SIG-M5 treated with dmso at 0.1 percent for 504 hours (cell line): ENCODE results near the gene TTPAL.
A peak's percentile ranks its signal among the peaks of the same experiment; 100 is the strongest.

Experiments used
- DNase-seq: peaks from one replicate; lab custom pipeline; 2025; ENCODE audit not compliant: unreplicated experiment; lab: John Stamatoyannopoulos, UW

Gene TTPAL

GRCh38 chr20:44495802-44496481, 20.3 kb downstream of the TTPAL start:
- no peak for DNase-seq

DNA sequence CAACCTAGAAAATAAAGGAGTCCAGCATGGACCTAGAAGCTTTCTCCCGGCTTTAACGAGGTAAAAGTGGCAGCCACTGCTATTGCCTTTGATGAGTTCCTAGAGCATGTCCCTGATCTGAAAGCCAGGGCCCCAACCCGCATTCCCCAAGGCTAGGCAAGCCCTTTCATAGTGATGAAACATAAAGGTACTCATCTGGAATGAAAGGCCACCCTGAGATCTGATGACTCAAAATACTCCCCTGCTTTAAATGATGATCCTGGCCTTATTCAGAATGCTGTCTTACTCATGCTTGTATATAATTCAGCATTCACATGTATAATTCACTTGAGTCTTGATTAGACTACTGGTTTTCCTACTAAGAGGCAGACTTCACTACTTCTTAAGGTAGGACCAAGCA, 21.3 kb downstream of the TTPAL start:
- DNase-seq = no peak

DNA sequence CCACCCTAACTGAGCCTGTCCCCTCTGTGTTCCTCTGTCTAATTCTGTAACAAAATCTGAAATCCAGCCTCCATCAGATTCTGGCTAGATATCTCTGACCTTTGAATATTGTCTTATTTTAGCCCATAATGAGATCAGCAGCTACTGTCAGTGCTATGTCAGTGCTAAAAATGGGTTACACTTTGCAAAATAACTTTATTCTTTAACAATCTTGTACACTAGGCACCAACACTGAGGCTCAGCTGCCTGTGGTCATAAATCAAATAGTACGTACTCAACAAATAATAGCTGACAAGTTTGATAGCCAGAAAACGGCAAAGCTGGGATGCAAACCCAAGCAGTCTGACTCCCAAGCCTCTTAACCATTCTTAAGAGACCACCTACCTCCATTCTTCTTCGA, 22.1 kb downstream of the TTPAL start:
- no peak for DNase-seq

DNA sequence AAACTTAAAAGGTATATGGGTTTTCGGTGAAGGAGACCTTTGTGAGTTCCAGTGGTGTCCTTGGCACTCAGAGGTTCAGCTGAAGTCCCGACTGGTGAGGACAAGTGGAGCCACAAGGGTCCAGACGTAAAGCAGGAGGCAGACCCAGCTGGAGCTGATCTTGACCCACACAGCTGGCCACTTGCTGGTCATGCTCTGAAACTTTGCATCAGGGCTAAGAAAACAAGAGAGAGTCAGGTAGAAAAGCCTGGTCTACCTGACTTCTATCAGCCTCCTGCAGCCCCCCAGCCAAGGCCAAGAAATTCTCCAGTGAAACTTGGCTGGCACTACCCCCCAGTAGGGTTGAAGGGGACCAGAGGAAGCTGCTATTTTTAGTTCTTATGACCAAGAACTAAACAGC, 24.5 kb downstream of the TTPAL start:
- DNase-seq = no peak

GRCh38 chr20:44501448-44501847, 25.8 kb downstream of the TTPAL start:
- no peak for DNase-seq

GRCh38 chr20:44502968-44503367, 27.3 kb downstream of the TTPAL start:
- no peak for DNase-seq

GRCh38 chr20:44504402-44505307, 29.0 kb downstream of the TTPAL start:
- no peak for DNase-seq

DNA sequence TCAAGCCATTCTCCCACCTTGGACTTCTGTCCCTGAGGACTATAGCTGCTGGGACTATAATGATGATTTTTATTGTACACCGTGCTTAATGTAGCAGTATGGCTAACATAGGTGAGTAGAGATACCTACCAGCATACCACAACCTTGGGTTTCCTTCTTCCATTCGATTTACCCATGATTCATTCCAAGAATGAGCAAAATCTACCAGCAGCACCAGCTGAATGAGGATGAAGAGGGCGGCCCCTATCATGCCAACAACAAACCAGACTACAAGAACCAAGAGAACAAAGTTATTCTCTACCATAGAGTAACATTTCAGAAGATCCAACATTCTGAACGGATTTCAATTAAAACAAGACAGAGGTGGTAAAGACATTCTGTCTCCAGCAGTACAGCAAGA, 34.1 kb downstream of the TTPAL start:
- DNase-seq = no peak

DNA sequence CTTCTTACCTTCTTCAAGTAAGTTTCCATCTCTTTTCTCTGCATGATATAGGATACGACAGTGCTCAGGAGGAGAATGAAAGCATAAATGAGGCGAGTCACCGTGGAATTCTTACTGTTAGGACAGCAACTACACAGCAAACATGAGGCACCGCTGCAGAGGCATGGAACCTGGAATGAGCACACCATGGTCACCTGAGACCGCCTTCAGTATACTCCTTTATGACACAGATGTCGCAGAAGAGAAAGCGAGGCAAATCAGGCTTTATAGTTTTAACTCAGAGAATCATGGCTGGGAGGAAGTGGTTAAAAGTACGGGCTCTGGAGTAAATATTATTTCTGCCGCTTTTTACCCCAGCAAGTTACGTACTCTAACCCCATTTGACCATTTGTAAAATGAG, 38.2 kb downstream of the TTPAL start:
- no peak for DNase-seq

GRCh38 chr20:44516491-44516890, 40.8 kb downstream of the TTPAL start:
- DNase-seq = no peak

GRCh38 chr20:44517454-44517853, 41.8 kb downstream of the TTPAL start:
- no peak for DNase-seq

- DNase-seq = no peak
These were observed 42.6 kb downstream of the TTPAL start for GRCh38 chr20:44518248-44518647.

GRCh38 chr20:44520881-44521280, 45.2 kb downstream of the TTPAL start:
- DNase-seq = no peak

DNA sequence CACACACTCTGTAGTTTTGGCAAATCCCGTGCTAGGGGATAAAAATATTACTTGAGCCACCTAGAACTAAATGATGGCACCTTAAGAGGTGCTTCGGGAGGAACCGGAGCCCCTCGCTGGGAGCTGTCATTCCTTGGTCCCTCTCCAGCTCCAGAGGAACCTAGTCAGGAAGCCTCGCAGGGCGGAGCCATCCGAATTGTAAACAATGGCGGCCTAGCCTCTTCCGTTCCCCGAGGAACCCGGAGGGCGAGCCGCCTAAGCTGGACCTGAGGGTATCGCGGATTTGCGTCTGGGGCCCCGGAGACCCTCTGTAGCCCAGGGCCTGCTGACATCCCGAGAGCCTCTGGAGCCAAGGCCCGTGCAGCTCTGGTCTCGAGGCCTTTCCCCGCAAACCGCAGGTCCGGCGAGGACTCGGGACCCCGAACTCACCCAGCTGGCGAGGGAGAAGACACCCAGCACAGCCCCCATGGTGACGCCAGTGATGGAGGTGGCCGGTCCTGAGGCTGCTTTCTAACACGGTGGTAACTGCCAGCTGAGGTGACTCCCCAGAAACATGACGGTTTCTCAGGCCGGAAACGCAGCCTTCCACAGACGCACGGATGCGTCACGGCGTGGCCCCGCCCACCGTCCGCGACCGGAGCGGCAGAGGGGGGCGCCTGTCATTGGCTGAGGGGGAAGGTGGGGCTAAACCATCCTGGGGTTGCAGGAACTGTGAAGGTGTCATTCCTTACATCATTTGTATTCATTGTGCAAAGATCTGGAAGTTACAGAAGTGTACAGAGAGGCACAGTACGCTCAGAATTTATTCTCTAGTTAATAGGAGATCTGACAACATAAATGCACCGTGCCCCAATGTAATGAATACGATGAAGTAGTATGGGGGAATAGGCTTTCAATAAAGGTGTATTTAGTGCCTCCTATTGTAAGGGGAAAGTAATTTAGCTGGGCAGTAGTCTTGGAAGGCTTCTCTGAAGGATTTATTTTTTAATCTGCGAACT, 46.1 kb downstream of the TTPAL start, which contains the start of gene SERINC3:
Gene SERINC3, minus strand, starts transcription at position 587 of the 998 bp plus-strand sequence. Its CDS starts 119 bp downstream, at position 468.
- DNase-seq = peak; percentile 93

- no peak for DNase-seq
These were observed 47.2 kb downstream of the TTPAL start for GRCh38 chr20:44522841-44523240.

GRCh38 chr20:44523746-44524145, 48.1 kb downstream of the TTPAL start:
- no peak for DNase-seq

- no peak for DNase-seq
These were observed 50.5 kb downstream of the TTPAL start for GRCh38 chr20:44526129-44526528.

- DNase-seq = no peak
These were observed 52.1 kb downstream of the TTPAL start for GRCh38 chr20:44527716-44528199.

- DNase-seq = no peak
These were observed 52.6 kb downstream of the TTPAL start for GRCh38 chr20:44528309-44528708.

DNA sequence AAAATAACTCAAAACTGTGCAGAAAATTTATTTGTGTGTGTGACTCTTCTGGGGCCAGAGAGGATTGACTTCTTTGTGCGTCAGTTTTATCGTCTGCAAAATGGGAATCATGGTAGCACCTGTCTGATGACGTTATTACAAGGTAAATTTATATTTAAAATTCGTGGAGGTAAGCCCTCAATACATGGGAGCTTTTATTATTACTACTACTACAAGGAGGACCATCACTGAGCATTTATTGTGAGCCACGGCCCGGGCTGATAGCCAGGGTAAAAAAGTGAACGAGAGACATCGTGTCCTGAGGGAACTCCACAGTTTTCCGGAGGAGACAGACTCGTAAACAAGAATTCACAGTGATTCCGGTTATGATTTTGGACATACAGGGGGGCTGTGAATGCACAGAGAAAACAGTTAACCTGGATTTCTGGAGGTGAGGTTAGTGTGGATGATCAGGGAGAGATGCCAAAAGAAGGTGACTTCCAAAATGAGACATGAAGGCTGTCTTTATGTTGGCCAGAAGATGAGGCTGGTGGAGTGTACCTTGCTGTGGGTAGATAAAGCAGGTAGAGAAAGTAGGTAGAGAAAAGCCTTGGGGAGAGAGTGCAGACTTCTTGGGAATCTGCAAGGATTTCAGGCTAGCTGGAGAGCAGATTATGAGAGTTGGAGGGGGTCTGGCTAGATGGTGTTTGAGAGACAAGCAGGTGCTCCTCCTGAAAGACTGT, 56.7 kb downstream of the TTPAL start:
- no peak for DNase-seq
